Measurements from ENCODE around the gene SP2.
"Not testable (repeated sequence)": the region's sequence is repeated elsewhere in the genome, so short reads cannot be mapped to it uniquely, and the experiment has no call there.

Gene SP2

DNA sequence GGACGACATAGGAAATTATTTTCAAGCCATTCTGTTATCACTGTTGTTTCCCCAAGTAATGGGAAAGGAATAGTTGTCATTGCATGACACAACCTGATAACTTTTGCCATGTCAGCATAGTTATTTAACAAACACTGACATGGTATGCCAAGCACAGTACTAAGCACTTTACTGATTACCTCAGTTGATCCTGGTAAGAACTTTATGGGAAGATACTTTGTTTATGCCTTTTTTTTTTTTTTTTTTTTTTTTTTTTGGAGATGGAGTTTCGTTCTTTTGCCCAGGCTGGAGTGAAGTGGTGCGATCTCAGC lies 29.6 kb downstream of the SP2 start:
- DNase-seq = no peak

DNA sequence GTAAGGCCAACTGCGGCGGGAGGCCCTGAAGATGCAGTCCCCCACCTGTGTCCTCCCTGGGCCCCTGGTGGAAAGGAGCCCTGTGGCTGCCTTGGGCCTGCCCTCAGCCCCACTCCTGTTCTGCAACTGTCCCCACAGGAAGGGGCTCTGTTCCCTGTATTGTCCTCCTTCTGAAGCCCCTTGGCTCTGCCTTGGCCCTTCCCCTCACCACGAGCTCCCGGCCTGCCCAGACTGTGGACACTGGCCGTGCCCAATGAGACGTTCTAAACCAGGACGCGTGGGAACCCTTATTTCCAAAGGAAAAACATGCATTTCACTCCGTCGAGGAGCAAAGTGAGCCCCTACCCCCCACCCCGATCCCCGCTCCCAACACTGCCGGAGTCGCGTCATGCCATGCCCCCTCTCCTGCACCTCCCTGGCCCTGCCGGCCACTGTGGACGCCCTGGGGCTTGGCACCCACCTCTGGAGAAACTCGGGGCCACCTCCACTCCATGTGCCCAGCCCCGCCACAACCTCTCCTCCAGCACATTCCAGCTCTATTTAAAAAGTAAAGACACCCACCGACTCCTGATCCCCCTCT lies 31.9 kb downstream of the SP2 start:
- DNase-seq = no peak

DNA sequence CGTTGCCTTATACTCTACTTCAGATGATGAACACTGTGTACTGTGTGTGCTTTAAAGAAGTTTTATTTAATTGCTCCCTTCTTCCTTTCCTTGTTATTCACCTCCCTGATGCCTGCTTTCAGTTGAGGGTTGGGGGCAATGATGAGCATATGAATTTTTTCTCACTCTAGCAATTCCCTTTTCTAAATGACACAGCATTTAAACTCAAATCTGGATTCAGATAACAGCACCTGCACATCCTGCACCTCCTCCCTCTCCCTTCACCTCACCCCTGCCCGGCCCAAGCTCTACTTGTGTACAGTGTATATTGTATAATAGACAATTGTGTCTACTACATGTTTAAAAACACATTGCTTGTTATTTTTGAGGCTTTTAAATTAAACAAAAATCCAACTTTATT lies 32.4 kb downstream of the SP2 start:
- no peak for DNase-seq

DNA sequence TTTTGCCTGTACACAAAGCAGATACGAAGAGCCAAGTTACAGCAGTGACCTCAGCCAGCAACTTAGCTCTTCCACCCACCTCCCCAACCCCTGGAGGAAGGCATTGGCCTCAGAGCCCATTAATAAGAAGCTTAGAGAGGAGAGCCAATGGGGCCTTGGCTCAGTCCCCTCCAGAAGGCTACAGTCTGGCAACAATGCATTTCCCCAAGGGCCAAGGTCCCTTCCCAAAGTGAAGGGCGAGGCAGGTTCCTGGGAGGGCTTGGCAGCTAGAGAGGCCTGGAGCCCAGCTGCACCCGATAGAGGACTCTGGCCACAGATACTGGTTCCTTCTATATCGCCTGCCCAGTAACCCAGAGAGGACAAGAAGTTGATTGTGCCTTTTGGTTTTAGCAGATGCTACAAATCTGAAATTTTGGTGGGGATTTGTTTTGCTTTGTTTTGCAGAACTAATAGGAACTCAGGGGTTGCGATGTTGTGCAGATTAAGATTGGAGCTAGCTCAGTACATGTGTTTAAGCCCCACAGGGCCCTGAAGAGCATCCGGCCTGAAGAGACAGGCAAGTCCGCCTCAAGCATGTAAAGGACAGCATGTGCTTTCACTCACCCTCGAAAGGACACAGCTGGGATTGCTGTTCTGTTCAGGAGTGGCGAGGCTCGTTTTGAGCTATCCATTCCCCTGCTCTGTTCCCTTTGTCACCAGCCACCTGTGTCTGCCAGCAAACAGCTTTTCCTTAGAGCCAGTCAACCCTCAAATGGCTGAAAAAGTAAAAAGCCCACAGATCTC lies 33.4 kb downstream of the SP2 start:
- no peak for DNase-seq

DNA sequence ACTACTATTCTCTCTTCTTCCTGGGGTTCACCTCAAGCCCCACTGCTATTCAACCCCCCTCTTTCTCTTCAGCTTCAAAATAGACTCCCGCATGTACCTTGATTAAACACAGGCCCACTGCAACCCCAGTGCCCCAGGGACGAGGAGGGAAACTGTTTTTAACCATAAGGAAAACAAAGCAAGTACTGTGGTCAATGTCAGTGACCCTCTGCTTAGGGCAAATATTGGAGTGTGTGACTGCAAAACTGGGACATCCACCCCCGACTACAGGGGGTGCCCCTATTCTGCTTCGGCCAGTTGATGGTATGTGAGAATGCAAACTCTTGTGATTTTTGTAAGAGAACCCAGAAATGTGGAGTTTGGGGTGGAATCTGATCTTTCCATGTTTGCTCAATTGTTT lies 35.8 kb downstream of the SP2 start:
- no peak for DNase-seq

DNA sequence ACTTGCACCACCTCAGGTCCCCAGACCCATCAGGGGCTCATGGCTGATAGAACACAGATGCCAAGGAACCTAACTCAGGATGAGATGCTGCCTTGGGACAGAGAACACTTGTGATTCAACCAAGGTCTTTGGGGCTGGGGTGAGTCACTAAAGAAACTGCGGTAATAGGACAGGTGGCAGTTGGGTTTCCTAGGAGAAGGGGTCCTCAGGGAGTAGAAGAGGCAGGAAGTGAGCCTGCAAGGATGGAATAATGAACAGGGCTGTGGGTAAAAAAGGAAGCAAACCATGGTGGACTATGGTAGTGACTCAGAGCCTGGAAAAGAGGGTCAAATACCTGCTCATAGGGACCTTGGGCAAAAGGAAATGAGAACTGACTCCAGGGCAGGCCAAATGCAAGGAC lies 38.8 kb downstream of the SP2 start:
- no peak for DNase-seq

DNA sequence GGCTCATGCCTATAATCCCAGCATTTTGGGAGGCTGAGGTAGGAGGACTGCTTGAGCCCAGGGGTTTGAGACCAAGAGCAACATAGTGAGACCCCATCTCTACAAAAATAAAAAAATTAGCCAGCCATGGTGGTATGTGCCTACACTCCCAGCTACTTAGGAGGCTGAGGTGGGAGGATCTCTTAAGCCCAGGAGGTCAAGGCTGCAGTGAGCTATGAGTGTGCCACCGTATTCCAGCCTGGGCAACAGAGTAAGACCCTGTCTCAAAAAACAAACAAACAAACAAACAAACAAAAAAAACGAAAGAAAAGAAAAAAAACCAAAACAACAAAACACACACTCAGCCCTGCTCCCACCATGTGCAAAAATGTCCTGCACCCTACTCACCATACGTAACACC lies 39.4 kb downstream of the SP2 start:
- not testable (repeated sequence) for DNase-seq

DNA sequence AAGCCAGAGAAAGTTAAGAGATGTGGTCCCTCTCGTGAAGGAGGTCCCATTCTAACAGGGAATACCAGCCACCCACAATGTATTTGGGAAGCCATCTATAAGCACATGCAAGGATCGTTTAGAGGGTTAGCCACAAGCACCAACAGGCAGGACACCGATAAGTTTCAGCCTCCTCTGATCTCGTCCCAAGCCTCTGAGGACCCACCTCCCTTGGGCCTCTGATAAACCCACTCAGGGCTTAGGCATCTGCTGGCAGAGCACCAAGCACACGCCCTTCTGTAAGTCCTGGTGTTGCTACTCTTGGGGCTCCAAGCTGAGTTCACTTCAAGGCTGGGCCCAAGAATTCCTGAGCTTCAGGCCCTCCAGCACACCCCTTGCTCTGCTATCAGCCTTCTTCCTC lies 39.9 kb downstream of the SP2 start:
- DNase-seq = no peak

DNA sequence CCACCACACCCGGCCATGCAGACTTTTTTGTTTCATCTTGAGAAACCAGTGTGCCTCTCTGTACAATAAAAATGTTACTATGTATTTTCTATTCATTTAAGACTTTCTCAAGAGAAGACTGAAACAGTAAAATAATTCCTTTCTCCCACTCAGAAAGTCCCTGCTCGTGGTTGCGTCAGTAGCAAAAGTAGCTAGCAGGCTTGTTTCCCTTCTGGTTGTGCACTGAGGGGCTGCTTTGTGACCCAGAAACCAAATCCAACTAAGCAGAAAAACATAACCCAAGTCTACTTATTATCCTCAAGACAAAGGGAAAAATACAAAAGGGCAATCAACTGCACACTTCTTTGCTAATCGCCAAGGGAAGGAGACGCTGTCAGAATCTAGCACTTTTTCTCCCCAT lies 41.9 kb downstream of the SP2 start:
- DNase-seq = no peak

DNA sequence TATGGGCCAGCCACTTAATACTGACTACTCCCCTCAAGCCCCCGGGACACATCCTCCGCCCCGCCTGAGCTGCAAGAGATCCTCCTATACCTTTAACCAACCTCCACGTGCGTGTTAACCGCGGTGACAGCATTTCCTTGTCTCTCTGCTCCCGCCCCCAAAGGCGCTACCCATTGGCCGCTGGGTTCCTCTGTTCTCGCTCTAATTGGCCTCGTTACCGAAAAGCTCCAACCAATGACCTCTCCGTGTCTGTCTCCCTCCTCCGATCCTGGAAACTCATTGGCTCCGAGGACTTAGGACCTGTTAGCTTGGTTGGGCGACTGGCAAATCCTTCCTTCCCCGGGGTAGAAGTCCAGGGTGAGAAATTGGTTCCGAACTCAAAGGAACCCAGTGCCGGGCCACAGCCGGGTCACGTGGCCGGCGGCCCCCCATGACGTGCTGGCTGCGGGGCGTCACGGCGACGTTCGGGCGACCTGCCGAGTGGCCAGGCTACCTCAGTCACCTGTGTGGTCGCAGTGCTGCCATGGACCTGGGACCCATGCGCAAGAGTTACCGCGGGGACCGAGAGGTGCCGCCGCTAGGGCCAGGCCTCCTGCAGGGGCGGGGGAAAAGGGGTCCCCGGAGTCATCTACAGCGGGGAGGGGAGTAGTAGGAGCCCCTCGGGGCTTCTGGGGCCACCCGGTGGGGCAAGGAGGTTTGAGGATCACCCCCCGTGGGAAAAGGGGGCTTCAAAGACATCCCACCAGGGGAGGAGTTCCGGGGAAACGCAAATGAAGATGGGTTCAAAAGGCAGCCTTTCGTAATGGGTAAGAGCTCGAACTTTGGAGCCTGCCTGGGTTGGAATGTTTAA lies 45.4 kb downstream of the SP2 start, which contains the start of gene PNPO:
Gene PNPO, plus strand, starts transcription at position 326 of the 850 bp plus-strand sequence. Its CDS starts 105 bp downstream, at position 431.
- DNase-seq = peak; percentile 95 to 97

DNA sequence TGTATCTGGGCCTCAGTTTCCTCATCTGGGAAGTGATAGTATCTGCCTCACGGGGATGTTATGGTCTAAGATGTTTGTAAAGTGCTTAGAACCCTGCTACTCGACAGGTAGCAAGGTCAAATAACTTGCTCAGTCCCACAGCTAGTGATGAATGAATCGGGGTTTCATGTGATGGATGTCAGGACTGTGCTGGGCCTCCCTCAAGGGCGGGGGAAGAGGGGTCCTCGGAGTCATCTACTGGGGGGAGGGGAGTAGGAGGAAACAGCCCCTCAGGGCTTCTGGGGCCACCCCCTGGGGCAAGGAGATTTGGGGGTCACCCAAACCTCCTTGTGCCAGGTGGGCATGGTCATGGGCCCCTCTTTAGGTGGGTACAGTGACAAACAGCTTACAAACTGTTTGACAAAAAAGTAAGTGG lies 46.1 kb downstream of the SP2 start:
- DNase-seq = no peak

DNA sequence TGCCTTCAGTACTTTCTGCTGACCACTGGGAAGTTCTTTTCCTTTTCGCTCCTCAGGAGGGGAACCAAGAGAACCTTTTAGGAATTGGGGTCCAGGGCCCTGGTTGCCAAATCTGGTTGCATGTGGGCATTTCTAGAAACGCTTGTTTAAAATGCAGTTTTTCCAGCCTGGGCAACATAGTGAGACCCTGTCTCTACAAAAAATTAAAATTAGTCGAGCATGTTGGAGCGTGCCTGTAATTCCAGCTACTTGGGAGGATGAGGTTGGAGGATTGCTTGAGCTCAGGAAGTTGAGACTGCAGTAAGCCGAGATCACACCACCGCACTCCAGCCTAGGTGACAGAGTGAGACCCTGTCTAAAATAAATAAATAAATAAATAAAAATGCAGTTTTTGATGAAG lies 46.5 kb downstream of the SP2 start:
- DNase-seq = no peak

DNA sequence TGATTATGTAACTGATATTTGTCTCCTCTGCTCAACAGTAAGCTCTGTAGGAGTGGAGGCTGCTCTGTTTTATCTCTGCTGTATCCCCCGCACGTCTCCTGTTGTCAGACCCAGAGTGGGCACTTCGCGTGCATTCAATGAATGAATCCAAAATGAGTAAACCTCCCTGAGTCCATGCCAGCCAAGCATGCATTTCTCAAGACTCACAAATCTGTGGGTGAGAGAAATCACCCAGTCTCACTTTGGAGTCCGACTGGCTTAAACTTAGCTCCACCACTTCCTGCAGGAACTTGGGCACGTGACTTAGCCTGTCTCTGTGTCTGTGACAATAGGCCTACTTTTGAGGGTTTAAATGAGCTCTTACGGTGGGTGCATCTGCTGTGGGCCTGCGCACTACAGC lies 49.0 kb downstream of the SP2 start:
- no peak for DNase-seq

DNA sequence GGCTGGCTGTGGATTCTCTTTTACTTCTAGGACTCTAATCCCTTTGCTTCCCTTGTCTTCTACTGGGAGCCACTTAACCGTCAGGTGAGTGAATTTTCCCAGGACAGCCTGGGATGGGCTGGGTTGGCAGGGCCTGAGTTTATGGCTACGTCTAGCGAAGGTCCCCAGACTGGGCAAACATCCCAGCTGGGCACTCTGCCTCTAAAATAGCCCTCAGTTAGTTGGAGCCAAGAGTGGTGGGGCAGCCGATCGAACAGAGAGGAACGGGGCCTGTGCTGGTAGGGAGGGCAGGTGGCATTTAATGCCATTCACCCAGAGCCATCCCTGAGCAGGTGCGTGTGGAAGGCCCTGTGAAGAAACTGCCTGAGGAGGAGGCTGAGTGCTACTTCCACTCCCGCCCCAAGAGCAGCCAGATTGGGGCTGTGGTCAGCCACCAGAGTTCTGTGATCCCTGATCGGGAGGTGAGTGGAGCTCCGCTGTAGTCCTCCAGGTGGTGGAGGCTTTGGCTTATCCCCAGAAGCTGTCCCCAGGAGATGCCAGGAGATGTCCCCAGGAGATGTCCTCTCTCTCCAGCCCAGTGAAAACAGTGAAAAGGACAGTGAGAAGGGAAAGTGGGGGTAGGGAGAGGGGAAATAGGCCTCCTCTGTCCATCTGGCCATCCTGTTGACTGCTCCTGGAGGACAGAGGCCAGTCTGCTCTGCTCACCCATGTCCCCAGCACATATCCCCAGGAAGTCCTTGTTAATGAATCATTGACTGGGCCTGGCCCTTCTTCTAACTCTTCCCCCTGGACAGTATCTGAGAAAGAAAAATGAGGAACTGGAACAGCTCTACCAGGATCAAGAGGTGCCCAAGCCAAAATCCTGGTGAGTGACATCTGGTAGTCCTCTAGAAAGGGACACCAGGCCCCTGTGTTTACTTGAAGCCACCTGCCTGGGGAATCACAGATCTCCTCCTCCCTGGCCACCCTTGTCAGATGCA lies 49.8 kb downstream of the SP2 start:
- no peak for DNase-seq

DNA sequence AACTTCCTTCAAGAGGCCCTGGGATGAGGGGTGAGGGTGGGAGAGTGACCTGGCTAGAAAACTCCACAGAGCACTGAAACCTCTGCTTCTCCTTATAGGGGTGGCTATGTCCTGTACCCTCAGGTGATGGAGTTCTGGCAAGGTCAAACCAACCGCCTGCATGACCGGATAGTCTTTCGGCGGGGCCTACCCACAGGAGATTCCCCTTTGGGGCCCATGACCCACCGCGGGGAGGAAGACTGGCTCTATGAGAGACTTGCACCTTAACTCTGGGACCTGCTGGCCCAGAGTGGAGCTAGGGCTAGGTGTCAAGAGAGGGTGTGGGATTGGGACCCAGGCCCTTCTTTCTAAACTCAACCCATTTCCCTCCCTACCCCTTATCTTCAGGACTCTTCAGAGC lies 50.5 kb downstream of the SP2 start:
- DNase-seq = no peak

DNA sequence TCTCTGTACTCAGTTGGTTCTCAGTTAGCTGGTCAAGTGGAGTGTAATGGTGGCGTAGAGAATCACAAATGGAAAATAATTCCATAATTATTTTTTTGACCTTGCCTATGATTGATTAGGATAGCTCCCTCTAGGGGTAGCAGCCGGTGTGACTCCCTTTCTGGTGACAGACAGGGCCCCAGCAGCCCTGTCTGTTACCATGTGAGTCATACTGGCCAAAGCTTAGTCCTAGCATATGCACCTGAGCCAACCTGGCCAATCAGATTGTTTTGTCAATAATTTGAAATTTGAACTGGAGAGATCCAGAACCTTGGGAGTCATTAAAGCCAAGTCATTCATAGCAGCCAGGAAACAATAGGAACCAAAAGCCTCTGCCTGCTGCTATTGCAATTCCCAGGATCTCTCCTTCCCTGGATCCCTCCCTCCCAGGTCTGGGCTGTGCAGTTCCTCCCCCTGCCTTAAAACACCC lies 50.9 kb downstream of the SP2 start:
- peak in 1 of 2 experiments; percentile 69 for DNase-seq

DNA sequence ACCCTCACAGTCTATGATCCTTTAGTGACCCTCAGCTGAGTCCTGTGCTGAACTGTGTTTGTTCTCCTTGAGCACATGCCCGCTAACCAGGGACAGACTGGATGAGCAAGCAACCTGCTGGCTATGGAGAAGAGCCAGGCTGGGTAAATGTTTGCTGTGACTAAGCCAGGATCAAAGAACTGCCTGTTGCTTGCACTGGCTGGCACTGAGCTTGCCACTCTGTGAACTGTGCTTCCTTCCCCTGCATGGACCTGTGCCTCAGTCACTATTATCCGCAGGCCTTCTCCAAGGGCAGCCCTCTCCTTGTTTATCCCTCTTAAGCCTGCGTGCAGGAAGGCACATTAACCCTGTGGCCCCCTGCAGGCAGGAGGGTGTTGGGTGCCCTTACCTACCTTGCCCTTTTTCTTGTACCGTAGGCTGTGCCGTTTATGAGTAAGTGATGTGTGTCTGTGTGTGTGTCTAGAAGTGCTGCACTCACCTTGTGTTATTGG lies 52.7 kb downstream of the SP2 start:
- no peak for DNase-seq

DNA sequence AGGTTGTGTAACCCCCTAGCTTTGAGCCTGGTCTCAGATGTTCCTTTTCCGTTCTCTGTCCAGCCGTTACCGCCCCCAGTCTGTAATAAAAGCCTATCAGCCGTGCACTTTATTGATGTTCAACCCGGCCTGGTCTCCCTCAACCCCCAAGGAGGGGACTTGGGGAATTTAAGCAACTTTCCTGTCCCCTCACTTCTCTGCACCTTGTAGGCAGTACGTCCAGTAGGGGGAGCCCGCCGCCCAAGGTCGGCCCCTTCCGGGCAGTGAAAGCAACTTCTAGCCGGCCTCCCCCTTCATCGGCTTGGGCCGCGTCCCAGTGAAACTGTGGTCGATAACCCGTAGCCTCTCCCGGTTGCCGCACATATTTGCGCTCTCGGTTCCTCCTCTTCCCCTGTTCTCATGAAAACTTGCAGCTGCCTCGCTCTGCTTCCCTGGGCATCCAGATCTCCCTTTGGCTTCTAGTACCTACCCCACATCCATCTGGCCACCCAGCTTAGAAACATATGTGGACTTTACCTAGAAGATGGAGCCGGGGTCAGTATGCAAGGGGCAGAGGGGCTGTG lies 53.2 kb downstream of the SP2 start:
- DNase-seq = peak; percentile 20 to 76

DNA sequence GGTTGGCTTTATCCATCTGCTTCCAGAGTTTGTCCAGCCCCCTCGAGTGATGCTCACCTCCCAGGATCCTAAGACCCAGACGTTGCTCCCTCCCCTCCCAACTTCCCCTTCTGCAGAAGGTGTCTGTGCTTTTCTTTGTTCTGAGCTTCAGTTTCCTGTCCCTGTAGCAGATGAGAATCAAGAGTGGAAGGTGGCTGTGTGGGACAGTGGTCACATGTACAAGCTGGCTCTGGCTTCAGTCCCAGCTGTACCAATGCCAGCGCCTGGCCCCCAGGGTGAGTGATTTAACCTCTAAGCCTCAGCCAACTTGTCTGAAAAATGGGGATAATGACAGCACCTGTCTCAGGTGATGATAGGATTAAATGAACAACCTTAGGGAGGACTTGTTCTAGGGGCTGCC lies 53.9 kb downstream of the SP2 start:
- no peak for DNase-seq

DNA sequence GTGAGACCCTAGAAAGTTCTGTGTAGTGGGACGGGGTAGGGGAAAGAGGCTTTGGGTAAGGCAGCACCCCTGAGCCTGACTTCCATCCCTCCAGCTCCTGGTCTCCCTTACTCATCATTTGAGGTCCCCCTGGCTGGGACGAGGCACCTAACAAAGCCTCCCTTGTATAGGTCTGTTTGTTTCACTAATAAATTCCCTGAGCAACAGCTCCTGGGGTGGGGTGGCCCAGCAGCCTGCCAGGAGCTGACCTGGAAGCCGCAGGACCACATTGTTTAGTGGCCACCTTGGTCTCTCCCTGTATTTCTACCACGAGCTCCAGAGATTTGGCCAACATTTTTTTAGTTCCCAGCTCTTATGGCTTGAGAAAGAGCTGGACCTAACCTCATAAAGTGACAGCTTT lies 54.4 kb downstream of the SP2 start:
- DNase-seq = no peak

DNA sequence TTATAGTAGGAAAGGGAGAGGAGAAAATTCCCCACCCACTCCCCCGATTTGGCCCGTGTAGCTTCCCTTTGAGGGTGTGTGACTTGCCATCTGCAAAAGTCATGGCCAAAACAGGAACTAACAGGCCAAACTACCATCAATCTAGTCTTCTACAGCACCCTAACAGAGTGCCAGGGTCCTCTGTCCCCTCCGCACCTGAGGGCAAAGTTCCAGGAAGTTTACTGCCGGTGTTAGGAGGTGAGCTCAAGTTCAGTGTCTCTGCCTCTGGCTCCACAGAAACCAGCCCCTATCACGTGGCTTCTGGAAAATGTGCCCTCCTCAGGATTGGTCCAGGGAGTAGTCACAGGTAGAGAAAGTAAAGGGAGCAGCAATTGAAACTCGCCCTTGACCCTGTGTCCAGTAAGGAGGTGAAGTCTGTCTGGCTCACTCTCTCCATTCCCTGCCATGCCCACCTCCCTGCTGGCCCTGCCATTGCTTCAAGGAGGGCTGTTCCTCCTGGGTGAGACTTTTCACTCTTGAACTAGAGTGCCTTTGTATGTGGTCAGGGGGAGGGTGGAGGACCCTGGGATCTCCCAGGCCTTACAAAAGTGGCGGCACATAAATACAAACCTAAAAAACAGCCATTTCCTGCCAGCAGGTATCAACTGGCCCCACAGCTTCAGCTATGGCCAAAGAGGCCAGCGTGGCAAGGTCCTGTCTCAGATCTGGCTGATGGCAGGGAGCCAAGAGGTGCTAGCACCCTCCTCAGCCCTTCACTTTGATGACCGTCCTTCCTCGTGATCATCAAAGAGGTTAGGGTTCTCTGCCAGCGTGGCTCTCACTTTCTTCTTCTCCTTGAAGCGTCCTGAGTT lies 56.4 kb downstream of the SP2 start:
- DNase-seq = no peak
